GM18907 (cell line): ENCODE data around the gene PLCH1.
A peak's percentile ranks its signal among the peaks of the same experiment; 100 is the strongest.

Source experiments
- ATAC-seq: cut with Tn5 transposase; IDR thresholded peaks from one replicate; pipeline ENCODE4 v1.9.1; 2021; ENCODE audit warnings: mild to moderate bottlenecking, moderate library complexity; ENCODE audit not compliant: unreplicated experiment

Gene PLCH1

GRCh38 chr3:155390351-155390750 is 354.5 kb downstream of the PLCH1 start:
- ATAC-seq, result no peak

DNA sequence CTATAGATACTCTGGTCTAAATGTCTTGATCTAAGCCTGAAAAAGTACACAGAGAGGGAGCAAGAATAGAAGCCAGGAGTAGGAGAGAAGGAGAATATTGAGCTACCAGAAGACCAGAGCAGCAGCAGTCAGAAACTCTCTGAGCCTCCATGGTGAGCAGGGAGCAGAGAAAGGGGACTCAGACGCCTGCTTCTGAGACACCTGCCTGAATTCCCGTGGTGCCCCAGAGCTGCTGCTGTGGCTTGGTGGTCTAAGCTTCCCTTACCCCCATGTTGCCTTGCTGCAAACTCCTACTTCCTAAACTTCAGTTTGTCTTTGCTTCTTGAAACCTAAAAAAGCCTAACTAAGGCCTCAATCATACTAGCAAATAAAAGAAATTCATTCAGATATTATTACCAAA is 356.5 kb downstream of the PLCH1 start:
- no peak for ATAC-seq

DNA sequence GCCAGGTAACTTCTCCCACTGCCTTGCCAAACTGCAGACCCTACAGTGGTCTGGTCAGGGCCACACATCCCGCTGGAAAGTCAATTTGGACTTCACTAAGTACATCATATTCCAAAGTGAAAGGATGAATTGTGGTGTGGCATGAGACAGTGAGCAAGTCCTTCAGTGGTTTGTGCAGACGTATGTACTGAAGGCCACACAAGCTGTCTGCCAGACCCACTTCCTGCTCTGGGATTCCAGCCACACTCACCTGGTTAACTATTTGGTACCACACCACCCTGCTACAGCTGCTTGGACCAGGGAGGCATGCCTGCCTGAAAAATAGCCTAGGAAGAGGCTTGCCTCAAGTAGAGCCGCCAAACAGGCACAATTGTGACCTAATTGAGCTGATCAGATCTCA is 357.3 kb downstream of the PLCH1 start:
- no peak for ATAC-seq

- no peak for ATAC-seq
These were observed 358.0 kb downstream of the PLCH1 start for GRCh38 chr3:155386919-155387318.

GRCh38 chr3:155385896-155386625 is 358.8 kb downstream of the PLCH1 start:
- no peak for ATAC-seq

DNA sequence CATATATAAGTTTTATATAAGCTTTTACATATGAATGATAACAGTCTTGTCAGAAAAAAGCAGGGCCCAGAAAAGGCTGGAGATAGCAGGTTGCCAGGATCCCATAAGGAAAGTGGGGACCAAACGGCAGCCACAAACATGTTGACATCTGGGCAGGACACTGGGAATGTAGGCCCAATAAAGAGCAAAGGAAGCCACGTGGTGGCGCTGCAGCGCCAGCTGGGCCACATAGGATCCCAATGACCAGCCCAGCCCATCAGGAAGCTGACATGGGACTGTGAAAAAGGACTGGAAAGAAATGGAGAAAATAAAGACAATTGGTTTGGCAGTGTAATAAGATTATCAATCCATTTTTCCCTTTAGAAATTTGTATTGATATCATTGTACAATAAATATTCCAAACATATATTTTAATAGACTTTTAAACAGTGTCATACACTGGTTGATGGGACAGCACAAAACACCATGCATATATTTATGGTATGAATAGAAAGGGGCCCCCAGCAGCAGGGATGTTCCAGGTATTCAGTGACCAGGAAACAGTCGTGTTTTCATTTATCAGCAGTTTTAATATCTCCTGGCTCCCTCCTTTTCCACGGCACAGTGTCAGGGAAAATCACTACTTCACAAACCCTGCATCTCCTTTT is 362.4 kb downstream of the PLCH1 start:
- peak; percentile 56 for ATAC-seq

DNA sequence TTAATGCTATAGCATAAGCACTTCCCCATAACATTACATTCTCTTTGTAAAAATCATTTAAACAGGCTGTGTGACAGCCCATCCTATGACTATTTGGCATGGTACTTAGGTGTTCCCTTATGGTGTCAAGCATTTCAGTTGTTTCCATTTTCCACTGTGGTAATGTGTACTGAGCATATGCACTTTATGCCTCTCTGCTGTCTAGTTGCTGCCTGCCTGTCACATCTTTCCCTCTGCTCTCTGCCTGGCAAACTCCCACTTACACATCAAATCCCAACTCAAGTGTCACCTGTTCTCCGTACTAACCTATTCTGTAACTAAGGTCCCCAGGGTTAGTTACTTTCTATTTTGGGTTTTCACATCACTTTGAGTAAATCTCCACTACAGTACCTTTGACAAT is 367.0 kb downstream of the PLCH1 start:
- ATAC-seq, result no peak

DNA sequence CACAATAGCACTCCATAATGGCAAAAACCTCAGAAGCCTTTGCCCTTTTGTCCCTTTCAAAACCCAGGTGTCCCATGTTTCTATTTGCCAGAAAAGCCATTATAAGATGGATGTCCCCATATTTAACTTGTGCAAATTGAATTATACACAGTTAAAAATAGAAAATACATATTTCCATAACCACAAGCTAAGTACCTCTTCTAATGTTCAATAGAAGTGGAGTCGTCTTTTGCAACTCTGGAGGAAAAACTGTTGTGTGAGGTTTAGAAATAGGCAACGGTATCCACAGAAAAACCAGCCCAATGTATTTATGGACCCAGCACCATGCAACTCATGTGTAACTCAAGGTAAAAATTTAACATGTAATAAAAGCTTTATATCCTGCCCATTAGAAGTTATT is 367.8 kb downstream of the PLCH1 start:
- no peak for ATAC-seq

GRCh38 chr3:155372281-155372680 is 372.6 kb downstream of the PLCH1 start:
- no peak for ATAC-seq

DNA sequence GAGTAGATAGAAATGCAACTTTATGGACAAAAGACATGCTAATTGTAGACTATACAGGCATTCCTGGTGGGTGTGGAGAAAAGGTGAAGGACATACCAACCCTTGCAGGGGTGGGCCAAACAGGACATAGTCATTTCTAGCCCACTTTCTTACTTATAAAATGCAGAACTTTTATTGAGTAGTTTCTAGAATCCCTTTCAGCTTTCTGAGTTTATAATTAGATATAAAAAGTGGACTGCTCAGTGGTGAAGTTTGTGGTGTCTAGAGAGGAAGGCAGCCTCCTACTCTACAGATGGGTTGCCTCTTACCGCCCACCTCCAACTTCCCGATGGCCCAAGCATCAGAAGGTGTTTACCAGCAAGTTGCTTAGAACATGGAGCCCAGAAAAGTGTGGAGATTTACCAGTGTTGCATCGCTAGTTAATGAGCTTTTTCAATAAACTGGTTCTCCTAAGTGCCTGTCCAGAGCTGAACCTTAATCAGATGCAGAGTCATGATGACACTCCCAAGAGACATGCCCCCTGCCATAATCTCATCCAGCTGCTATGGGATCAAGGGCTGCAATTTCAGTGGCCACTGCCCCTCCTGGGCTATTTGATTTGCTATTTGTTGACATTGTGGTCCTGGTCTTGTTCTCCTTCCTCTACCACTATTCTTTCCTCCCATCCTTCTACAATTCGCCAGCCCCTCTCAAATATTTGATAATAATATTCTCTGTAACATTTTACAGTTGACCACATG is 373.9 kb downstream of the PLCH1 start:
- ATAC-seq, result no peak

DNA sequence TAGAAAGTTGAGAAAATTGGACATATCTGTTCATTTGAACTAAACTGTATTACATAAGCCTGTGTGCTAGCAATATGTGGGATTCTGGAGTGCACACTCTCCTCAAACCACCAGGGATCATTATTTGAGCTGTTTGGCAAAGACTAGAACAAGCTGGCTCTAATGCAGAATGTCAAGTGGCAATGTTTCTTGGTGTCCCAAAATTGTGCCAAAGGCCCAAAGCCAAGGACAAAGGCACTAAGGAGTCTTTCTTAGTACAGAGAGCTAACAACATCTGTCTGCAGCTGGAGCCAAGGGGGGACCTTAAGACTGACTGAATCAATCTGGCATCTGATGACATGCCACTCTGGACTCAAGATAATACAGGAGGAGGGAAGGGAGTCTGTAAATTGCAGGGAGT is 374.7 kb downstream of the PLCH1 start:
- no peak for ATAC-seq

- ATAC-seq, result no peak
These were observed 375.1 kb downstream of the PLCH1 start for GRCh38 chr3:155369735-155370134.

GRCh38 chr3:155369244-155369643 is 375.6 kb downstream of the PLCH1 start:
- ATAC-seq, result no peak

GRCh38 chr3:155368786-155369185 is 376.1 kb downstream of the PLCH1 start:
- ATAC-seq, result no peak

- ATAC-seq, result no peak
These were observed 377.4 kb downstream of the PLCH1 start for GRCh38 chr3:155367506-155367905.

- ATAC-seq, result no peak
These were observed 379.6 kb downstream of the PLCH1 start for GRCh38 chr3:155365178-155365783.

DNA sequence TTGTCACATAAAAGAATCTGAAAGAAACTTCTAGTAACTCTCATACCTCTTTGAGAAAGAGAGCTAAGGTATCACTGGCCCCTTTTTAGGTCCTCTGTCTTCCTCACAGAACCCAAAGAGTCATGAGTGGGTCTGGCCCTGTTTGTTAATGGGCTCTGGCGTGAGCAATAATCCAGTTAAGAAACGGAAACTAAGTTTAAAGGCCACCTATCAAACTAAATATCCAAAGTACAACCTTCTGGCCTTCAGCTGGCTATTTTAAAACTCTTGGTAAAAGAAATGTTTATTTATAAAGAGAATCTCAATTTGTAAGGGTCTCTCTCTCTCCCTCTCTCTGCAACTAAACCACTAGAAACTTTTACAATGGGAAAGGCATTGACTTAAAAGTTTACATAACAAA is 380.4 kb downstream of the PLCH1 start:
- ATAC-seq, result no peak

- no peak for ATAC-seq
These were observed 381.2 kb downstream of the PLCH1 start for GRCh38 chr3:155363690-155364070.

DNA sequence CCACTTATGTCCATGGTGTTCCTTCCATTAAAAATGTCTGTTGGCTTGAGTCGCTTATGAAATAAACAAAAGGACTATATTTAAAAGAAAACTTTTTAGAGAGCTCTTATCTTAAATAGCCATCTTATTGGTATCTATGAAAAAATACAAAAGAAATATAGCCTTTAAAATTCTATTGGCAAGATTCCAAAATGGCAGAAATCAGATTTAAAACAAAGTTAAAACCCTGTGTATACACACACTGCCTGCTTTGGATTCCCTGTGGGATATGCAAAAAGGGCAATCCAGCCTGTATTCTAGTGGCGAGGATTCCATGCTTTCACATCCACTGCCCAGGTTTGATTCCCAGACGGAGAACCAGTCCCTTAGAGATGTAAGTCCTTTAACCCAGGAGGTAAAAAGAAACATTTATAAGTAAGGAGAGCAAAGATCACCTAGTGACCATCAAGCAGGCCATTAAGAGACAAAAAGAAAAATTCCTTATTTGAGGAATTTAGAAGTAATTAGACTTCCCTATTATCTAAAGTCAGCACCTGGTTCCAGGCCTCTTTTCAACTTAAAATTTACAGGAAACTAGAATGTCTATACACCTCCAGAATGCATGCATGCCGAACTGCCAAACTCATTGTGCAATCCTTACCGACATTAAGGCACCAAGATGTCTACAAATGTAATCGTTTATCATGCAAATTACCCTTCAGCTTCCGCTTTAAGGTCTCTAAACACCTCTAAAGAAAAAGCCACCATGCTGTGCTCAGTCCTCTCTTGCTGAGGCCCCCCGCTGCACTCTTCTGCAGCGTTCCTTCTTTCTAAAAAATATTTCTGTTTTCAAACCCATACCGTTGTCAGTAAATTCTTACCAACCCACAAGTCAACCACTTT is 381.8 kb downstream of the PLCH1 start:
- no peak for ATAC-seq

DNA sequence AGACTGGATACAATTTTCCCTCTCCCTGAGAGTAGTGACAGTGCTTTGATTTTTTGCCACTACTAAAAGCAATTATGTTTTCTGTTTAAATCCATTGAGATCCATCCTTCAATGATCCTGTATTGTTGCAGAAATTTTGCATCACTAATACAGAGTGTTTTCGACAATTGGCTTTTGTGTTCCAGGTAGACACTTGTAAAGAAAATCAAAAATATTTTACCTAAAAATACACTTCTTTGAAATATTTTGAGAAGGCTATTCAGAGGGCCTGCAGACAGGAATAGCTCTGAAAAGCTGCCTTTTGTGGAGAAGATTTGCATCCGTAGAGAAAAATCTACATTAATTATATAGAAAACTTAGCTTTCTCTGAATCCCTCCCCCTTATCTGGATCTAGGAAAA is 384.6 kb downstream of the PLCH1 start:
- ATAC-seq, result no peak
